Stimulated activated CD4-positive, alpha-beta T cell treated with anti-CD3 and anti-CD28 coated beads, TNF-alpha, amount 100 ng/mL, for 4 hours (primary cell): ENCODE measurements around the gene SLC25A47.
"Not testable (repeated sequence)": the region's sequence is repeated elsewhere in the genome, so short reads cannot be mapped to it uniquely, and the experiment has no call there.

Source experiments
- DNase-seq, 3 experiments: peaks; one replicate each; pipeline ENCODE4 v3.0.0-alpha.2; 2020; ENCODE audit warnings: low read depth in 3 of 3

Gene SLC25A47

GRCh38 chr14:100325231-100325632, 2.1 kb downstream of the SLC25A47 start:
- no peak for DNase-seq

GRCh38 chr14:100325958-100326357, 2.8 kb downstream of the SLC25A47 start:
- DNase-seq: no peak

- no peak for DNase-seq
Measured at GRCh38 chr14:100327128-100327527, 4.0 kb downstream of the SLC25A47 start.

DNA sequence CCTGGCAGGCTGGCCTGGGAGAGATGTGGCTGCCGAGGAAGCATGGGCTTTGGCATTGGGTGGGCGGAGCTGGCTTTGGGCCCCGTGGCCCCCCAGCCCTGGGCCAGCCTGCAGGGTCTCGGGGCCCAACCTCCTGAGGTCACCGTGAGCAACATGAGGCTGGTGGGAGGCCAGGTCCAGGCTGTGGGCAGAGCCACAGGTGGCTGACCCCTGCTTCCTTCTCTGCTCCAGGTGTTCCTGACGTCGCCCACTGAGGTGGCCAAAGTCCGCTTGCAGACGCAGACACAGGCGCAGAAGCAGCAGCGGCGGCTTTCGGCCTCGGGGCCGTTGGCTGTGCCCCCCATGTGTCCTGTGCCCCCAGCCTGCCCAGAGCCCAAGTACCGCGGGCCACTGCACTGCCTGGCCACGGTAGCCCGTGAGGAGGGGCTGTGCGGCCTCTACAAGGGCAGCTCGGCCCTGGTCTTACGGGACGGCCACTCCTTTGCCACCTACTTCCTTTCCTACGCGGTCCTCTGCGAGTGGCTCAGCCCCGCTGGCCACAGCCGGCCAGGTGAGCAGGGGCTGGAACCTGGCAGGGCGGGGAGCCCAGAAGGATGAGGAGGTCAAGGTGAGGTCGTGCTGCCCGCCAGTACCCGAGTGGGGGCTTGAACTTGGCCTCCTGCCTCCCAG, 5.5 kb downstream of the SLC25A47 start:
- DNase-seq: no peak

- no peak for DNase-seq
Measured at GRCh38 chr14:100329233-100330006, 6.3 kb downstream of the SLC25A47 start.

- no peak for DNase-seq
Measured at GRCh38 chr14:100330007-100330344, 6.8 kb downstream of the SLC25A47 start.

DNA sequence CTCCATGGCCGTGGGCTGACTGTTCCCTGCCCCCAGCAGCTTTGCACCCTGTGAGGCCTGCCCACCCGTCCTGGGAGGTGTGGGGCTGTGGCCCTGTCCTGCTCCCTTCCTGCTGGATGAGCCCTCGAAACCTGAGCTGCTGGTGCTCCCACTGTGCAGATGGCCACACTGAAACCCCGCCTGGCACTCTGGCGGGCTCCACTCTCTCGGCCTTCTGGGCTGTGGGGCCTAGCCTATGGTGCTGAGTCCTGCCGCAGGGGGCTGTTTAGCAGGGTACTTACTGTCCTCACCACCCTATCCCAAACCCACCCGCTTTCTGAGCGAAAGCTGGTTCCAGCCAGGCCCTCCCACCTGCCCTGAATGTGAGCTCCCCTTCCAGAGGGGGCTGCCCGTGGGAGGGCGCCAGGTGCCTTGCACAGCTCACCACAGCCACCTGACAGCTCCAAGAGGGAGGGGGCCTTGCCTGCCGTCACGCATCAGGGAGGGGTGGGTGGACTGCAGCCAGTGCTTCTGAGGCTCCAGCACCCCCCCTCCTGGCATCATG, 7.3 kb downstream of the SLC25A47 start:
- no peak for DNase-seq

DNA sequence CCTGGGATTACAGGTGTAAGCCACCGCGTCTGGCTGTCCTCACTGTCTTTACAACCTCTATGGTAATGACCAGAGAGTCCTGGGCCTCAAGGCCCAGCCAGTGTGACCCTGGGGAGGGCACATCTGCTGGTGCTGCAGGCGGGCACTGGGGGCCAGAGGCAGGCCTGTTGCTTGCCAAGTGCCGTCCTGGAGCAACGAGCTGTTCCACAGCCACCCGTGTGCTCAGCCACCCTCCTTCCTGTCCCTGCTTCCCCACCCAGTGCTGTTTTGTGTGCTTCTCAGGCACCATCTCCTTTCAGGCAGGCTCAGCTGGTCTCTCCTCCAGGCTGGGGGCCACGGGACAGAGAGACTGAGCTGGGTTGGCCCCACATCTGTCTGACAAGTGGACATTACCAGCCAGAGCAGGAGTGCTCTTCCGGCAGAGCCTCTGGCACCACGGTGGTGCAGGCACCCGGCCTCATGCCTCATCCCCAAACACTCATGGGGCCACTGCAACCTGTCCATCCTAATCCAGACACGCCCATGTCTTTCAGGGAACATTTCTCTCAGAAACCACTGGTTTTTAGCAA, 9.0 kb downstream of the SLC25A47 start:
- DNase-seq: no peak

GRCh38 chr14:100332797-100333196, 9.7 kb downstream of the SLC25A47 start:
- DNase-seq: no peak

GRCh38 chr14:100333311-100333710, 10.2 kb downstream of the SLC25A47 start:
- DNase-seq: no peak

DNA sequence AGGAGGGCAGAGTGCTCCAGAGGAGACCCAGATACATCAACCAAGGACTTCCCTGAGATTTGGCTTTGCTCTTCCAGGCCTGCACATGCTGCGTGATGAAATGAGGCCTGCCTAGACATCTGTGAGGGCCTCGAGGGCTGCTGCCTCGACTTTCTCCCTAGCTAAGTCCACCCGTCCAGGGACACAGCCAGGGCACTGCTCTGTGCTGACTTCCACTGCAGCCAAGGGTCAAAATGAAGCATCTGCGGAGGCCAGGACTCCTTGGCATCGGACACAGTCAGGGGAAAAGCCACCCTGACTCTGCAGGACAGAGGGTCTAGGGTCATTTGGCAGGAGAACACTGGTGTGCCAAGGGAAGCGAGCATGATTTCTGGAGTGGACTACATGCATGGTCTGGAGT, 10.7 kb downstream of the SLC25A47 start:
- no peak for DNase-seq

GRCh38 chr14:100334904-100335303, 11.8 kb downstream of the SLC25A47 start:
- DNase-seq: no peak

DNA sequence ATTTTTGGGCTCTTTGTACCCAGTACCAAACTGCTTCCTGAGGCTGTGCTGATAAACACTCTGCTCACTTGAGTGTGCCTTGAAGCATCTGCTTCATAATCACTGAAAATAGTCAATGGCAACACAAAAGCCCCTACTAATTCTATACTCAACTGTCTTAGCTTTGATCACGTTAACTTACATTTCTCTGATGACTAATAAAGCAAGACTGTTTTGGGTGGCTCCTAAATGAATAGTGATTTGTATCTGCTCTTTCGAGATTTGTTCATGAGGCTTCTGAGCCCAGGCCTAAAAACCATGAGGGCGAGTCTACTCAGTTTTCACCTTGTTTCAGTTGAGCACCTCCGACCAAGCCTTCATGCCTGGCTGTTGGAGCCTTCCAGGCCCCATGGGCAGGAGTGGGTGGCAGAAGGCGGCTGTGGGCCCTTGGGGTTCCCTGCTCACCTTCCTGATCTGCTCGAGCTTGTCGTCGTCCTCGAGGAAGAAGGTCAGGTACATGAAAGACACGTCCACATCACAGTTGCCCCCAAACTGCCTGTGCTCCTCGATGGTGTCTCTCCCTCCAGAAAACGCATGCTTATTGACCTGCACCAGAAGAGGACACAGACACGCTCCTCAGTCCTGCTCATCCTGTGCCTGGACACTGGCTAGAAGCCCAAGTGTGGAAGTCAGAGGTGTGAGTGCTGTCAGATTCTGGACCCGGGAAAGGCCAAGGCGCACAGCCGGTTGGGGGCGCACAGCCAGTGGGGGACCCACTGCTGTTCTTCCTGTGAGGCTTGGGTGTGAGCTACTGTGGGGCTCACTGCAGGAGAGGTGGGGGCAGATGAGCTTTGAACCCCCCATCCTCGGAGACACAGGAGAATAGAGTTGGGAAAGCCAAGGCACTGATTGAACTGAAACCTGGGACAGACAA, 13.7 kb downstream of the SLC25A47 start:
- no peak for DNase-seq

DNA sequence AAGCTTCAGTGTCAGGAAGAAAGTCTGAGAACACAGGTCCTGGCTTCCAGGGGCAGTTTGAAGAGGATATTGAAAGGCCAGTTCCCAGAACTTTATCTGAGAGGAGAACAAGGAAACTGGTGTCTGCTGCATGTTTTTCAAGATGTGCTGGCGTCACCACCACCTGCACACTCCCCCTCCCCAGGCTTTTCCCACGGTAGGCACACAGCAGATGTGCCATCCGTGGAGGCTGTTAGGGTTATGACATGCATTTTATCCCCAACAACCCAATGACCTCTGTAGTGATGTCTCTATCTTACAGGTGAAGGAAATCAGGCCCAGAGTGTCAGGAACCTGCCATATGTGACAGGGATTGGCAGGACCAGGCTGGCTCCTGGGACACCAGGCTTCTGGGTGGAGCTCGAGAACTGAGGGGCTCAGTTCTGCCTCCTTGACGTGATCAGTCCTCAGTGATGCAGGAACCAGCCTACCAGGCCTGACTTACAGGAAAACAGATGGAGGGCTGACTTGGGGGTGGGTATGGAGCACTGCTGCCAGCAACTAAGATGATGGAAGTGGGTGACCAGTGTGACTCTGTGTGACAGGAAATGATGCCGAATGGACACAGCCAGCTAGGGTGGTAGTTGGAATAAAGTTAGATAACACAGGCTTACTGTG, 16.8 kb downstream of the SLC25A47 start:
- no peak for DNase-seq

DNA sequence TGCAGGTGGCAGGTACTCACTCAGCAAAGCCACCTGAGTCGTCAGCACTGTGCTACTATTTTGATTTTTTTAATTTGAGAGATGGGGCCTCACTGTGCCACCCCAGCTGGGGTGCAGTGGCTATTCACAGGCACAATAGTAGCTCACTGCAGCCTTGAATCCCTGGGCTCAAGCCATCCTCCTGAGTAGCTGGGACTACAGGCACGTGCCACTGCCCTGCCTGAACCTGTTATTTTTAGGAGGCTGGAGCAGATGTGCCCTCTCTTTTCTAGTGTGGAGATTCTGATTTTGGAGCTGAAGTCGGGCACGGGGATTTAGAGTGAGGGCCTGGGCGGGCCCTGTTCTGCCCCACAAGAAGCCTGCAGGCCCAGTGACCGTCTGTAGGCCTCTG, 17.3 kb downstream of the SLC25A47 start:
- DNase-seq: no peak

DNA sequence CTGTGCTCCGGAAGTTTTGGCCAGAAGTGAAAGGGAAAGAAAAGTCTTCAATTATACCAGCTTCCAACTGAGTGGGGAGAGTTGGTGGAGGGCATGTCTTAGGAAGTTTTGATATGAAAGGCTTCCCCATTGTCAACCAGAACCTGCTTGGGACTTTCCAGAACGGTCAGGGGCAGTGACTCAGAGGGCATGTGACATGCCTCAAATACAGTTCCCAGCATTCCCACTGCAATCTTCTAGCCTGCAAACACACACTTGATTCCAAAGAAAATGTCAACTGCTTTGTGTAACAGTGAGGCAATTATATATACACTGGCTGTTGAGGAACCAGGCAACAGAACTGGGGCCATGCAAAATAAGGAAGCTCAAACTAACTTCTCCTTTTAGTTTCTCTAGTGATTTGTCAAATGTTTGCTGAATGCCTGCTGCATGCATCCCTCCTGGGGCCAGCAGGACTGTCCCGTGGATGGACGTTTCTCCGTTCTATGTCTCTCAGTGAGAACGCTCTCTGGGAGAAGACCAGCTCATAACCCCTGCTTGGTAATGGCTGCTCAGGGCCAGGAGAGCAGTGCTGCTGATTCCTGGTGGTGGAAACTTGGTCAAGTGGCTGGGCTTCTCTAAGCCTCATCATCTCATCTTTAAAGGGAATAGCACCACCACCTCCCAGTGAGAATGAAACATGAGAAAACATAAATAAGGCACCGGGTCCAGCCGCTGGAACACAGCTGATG, 18.3 kb downstream of the SLC25A47 start:
- no peak for DNase-seq

- DNase-seq: no peak
Measured at GRCh38 chr14:100342195-100342594, 19.1 kb downstream of the SLC25A47 start.

GRCh38 chr14:100342826-100343225, 19.7 kb downstream of the SLC25A47 start:
- DNase-seq: not testable (repeated sequence)

GRCh38 chr14:100344657-100345056, 21.5 kb downstream of the SLC25A47 start:
- DNase-seq: not testable (repeated sequence)

GRCh38 chr14:100345711-100346110, 22.6 kb downstream of the SLC25A47 start:
- no peak for DNase-seq
